GM12891 (cell line): ENCODE results near the gene GDAP2.
"Not testable (repeated sequence)": the region's sequence is repeated elsewhere in the genome, so short reads cannot be mapped to it uniquely, and the experiment has no call there.

ENCODE experiments used
- PAX5 ChIP-seq: IDR thresholded peaks from 2 replicates; pipeline ENCODE4 v1.6.1; 2011; ENCODE audit warnings: low read length, moderate library complexity, mild to moderate bottlenecking; ENCODE audit not compliant: insufficient read depth, severe bottlenecking
- POLR2A ChIP-seq: IDR thresholded peaks from 2 replicates; pipeline ENCODE4 v1.6.1; 2011; ENCODE audit warnings: low read depth, low read length, control low read depth
- POLR2AphosphoS5 ChIP-seq: IDR thresholded peaks from 2 replicates; pipeline ENCODE4 v1.6.1; 2011; ENCODE audit warnings: low read depth, low read length, control low read depth
- POU2F2 ChIP-seq: IDR thresholded peaks from 2 replicates; pipeline ENCODE4 v1.6.1; 2011; ENCODE audit warnings: low read depth, mild to moderate bottlenecking, control low read depth, low read length, moderate library complexity
- SPI1 ChIP-seq: IDR thresholded peaks from 2 replicates; pipeline ENCODE4 v1.6.1; 2011; ENCODE audit warnings: low read depth, low read length, control low read depth
- TAF1 ChIP-seq: IDR thresholded peaks from 2 replicates; pipeline ENCODE4 v1.6.1; 2011; ENCODE audit warnings: low read depth, low read length, control low read depth

- not testable (repeated sequence) for TF ChIP-seq TAF1, POLR2A, POU2F2, POLR2AphosphoS5, SPI1, PAX5
These were observed 84.9 kb downstream of the GDAP2 start for GRCh38 chr1:117844478-117844877.
